ENCODE results near the gene DBP.
"Not testable (repeated sequence)": the region's sequence is repeated elsewhere in the genome, so short reads cannot be mapped to it uniquely, and the experiment has no call there.

DNA sequence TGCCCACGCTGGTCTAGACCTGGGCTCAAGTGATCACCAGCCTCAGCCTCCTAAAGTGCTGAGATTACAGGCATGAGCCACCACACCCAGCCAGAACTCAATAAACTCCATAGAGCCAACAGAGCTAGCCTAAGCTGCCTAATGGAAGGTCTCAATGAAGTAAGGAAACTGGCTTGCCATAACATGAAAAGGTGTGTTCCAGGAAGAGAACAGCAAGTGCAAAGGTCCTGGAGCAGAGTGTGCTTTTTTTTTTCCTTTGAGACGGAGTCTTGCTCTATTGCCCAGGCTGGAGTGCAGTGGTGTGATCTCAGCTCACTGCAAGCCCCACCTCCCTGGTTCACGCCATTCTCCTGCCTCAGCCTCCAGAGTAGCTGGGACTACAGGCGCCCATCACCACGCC lies 20.6 kb upstream of the DBP start:
- TF ChIP-seq, protein P1, sequence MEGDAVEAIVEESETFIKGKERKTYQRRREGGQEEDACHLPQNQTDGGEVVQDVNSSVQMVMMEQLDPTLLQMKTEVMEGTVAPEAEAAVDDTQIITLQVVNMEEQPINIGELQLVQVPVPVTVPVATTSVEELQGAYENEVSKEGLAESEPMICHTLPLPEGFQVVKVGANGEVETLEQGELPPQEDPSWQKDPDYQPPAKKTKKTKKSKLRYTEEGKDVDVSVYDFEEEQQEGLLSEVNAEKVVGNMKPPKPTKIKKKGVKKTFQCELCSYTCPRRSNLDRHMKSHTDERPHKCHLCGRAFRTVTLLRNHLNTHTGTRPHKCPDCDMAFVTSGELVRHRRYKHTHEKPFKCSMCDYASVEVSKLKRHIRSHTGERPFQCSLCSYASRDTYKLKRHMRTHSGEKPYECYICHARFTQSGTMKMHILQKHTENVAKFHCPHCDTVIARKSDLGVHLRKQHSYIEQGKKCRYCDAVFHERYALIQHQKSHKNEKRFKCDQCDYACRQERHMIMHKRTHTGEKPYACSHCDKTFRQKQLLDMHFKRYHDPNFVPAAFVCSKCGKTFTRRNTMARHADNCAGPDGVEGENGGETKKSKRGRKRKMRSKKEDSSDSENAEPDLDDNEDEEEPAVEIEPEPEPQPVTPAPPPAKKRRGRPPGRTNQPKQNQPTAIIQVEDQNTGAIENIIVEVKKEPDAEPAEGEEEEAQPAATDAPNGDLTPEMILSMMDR (IDR thresholded peaks at IDR 0.05; ENCODE audit: low read length) = not testable (repeated sequence)
- TF ChIP-seq EZH2 (IDR thresholded peaks at IDR 0.05; ENCODE audit: borderline replicate concordance, low read length) = not testable (repeated sequence)

Measured in OCI-LY1 (cell line).